GM18526 (cell line): ENCODE results near the gene CD68.

ENCODE experiments used
- POLR2A ChIP-seq: IDR thresholded peaks from 3 replicates; pipeline ENCODE4 v1.6.1; 2011; ENCODE audit not compliant: insufficient read length; ENCODE audit errors: extremely low read depth

CD68 gene

DNA sequence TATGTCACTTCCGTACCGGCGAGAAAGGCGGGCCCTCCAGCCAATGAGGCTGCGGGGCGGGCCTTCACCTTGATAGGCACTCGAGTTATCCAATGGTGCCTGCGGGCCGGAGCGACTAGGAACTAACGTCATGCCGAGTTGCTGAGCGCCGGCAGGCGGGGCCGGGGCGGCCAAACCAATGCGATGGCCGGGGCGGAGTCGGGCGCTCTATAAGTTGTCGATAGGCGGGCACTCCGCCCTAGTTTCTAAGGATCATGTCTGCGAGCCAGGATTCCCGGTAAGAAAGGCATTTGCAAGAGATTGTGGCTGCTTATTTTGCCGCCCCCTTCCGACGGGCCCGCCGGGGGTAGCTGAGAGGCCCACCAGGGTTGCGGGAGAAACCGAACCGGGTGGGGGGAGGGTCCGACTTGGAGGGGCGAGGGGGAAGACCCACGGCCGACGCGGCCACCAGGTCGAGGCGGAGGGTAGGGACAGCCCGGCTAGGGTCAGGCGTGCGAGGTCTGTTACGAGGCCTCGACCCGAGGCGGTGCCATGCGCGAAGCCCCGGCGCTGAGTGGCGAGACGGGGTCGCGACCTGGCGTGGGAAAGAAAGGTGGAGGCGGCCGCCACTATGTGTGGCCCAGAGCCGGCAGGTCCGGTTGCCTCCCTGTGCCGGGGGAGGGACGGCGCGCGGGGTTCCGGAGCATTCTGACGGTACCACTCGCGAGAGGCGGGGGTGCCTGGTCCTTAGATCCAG is 6.7 kb upstream of the CD68 start:
- TF ChIP-seq POLR2A, result peak; percentile 99

GRCh38 chr17:7573324-7574080 is 5.9 kb upstream of the CD68 start:
- peak; percentile 49 for TF ChIP-seq POLR2A

- TF ChIP-seq POLR2A, result no peak
Observed at GRCh38 chr17:7574176-7574953, 5.1 kb upstream of the CD68 start.

DNA sequence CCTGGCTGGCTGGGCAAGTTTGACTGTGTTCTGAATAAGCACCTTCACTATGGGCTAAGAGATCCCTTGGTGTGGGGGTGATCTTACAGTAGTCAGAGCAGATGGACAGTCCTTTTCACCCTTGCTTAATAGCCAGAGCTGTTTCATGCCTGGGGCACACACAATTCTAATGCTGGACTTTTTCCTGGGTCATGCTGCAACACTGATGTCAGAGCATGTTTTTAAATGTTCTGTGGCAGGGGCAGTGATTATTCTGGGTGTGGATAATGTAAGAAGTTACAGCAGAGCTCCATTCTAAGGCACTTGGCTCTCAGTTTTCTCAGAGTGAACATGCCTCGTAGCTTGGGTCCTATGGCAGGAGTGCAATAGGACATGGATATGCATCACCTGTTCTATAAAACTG is 4.0 kb upstream of the CD68 start:
- no peak for TF ChIP-seq POLR2A

GRCh38 chr17:7575959-7576358 is 3.5 kb upstream of the CD68 start:
- TF ChIP-seq POLR2A, result no peak

DNA sequence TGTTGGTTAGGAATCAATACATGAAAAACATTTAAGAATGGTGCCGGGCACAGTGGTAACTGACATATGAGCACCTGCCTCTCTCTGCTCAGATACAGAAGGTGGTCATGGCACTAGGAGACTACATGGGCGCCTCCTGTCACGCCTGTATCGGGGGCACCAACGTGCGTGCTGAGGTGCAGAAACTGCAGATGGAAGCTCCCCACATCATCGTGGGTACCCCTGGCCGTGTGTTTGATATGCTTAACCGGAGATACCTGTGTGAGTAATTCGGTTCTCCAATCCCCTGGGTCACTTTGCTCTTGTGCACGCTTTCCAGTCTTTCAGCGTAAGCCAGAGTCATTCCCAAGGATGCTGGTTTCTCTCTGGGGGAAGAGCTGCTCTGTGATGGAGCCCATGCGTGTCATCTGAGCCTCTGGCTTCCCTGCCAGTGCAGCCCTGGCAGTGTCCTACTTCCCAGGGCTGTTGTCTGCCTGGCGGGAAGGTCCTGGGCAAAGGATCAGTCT is 3.0 kb upstream of the CD68 start:
- TF ChIP-seq POLR2A, result peak; percentile 39

- TF ChIP-seq POLR2A, result no peak
Observed at GRCh38 chr17:7577327-7578199, 1.9 kb upstream of the CD68 start.

GRCh38 chr17:7579834-7580603 is 581 bp downstream of the CD68 start:
- TF ChIP-seq POLR2A, result no peak

GRCh38 chr17:7580604-7581575 is 1.5 kb downstream of the CD68 start:
- no peak for TF ChIP-seq POLR2A

GRCh38 chr17:7582396-7583252 is 3.2 kb downstream of the CD68 start:
- TF ChIP-seq POLR2A, result no peak

GRCh38 chr17:7583253-7584109 is 4.0 kb downstream of the CD68 start, which contains the start of gene MPDU1:
Gene MPDU1, plus strand, starts transcription at chr17:7583852. Its CDS starts 11 bp downstream, at chr17:7583863.
- TF ChIP-seq POLR2A, result peak; percentile 79
